Small intestine (tissue), 7 donors: ENCODE results near the gene SPOUT1. TPM values are rescaled to one million over a fixed set of nuclear protein-coding genes. Genes with fewer than 3 reads are reported as not detected.

Experiments
- DNase-seq, 2 donors: peaks; one replicate each; pipeline versions ENCODE4 v3.0.0 to v3.0.0-alpha.2; 2013
- FAIRE-seq: peaks from 2 replicates; lab custom pipeline; 2012; peaks lifted over from hg19 to GRCh38; lab: Jason Lieb, UNC
- H3K27ac ChIP-seq, 3 donors: one replicate each; pipeline ENCODE4 v1.5.1; 2013; ENCODE audit warnings: low read length in 2 of 3, mild to moderate bottlenecking in 2 of 3, control low read depth in 1 of 3, inconsistent platforms in 1 of 3, low read depth in 1 of 3, moderate library complexity in 1 of 3
- H3K27me3 ChIP-seq, 3 donors: one replicate each; pipeline ENCODE4 v1.6.1; 2013; ENCODE audit warnings: low read length in 3 of 3, inconsistent platforms in 1 of 3; ENCODE audit not compliant: control insufficient read depth in 3 of 3, insufficient read depth in 3 of 3
- H3K36me3 ChIP-seq, 3 donors: one replicate each; pipeline ENCODE4 v1.6.1; 2013; ENCODE audit warnings: low read length in 3 of 3, inconsistent platforms in 1 of 3, low read depth in 1 of 3, mild to moderate bottlenecking in 1 of 3, moderate library complexity in 1 of 3; ENCODE audit not compliant: control insufficient read depth in 3 of 3, insufficient read depth in 2 of 3
- H3K4me1 ChIP-seq, 3 donors: one replicate each; pipeline ENCODE4 v1.6.1; 2013; ENCODE audit warnings: low read length in 2 of 3, inconsistent platforms in 1 of 3, low read depth in 1 of 3, mild to moderate bottlenecking in 1 of 3, moderate library complexity in 1 of 3; ENCODE audit not compliant: control insufficient read depth in 3 of 3, insufficient read depth in 2 of 3
- H3K4me3 ChIP-seq, 3 donors: one replicate each; pipeline ENCODE4 v1.5.1; 2013; ENCODE audit warnings: low read length in 3 of 3, control low read depth in 1 of 3, inconsistent platforms in 1 of 3, low read depth in 1 of 3, mild to moderate bottlenecking in 1 of 3, moderate library complexity in 1 of 3
- H3K9me3 ChIP-seq, 2 donors: one replicate each; pipeline ENCODE4 v1.6.1; 2013; ENCODE audit warnings: low read depth in 1 of 2, low read length in 1 of 2; ENCODE audit not compliant: control insufficient read depth in 2 of 2, insufficient read depth in 1 of 2
- WGBS, 3 donors: extraction: QIAGEN DNeasy Blood & Tissue Kit; methylation state at CpG; one replicate each; pipeline ENCODE4 v1.1.7; 2013; 5-methylcytosine and 5-hydroxymethylcytosine counted together
- polyA plus RNA-seq, 4 donors: library from polyadenylated mRNA; stranded (reverse) in 3 of 4; unstranded in 1 of 4; fragments of 200-250 nt in 3 of 4; fragments of 120-200 nt in 1 of 4; gene quantifications; one replicate each; pipeline versions ENCODE4 v1.2.1 to v1.2.3, GENCODE V29; 2013
- donor health status: healthy with polysubstance abuse.
- donor health status: control.
- donor health status: control.
- donor health status: Bipolar disorder and iron deficiency.
- donor health status: healthy.

The SPOUT1 gene
- polyA plus RNA-seq, 4 donors: 21.0 to 36.7 (median 24.0) TPM

GRCh38 chr9:128821584-128822406 lies 7.8 kb downstream of the SPOUT1 start:
- 85 to 90% (median 88%) methylated on average over 16 of the region's 16 CpGs for WGBS, 3 donors
- Histone ChIP-seq H3K36me3 (peaks cover 11 to 70% (median 15%) of the 10 kb centered on the region in 3 donors), H3K9me3 (peaks cover 0 to 3% of the 10 kb centered on the region in 2 donors), H3K4me1 (peaks cover 0 to 15% (median 4%) of the 10 kb centered on the region in 3 donors), H3K27ac (no peak overlapping the region), H3K4me3 (no peak overlapping the region), H3K27me3 (no peaks in the 10 kb centered on the region)
- no peak for DNase-seq
- no peak for FAIRE-seq

- Histone ChIP-seq H3K36me3 (peaks cover 11 to 62% (median 15%) of the 10 kb centered on the region in 3 donors), H3K9me3 (peaks cover 0 to 3% of the 10 kb centered on the region in 2 donors), H3K27ac (no peak overlapping the region), H3K4me1 (peaks cover 0 to 15% (median 4%) of the 10 kb centered on the region in 3 donors), H3K27me3 (no peaks in the 10 kb centered on the region), H3K4me3 (no peak overlapping the region)
- FAIRE-seq (no peak), DNase-seq (no peak)
- 83 to 87% (median 84%) methylated on average over 23 to 24 of the region's 24 CpGs for WGBS, 3 donors
Measured at GRCh38 chr9:128820665-128821583, 8.7 kb downstream of the SPOUT1 start.

- Histone ChIP-seq H3K36me3 (peaks cover 8 to 52% (median 15%) of the 10 kb centered on the region in 3 donors), H3K27ac (no peak overlapping the region), H3K9me3 (peaks cover 0 to 3% of the 10 kb centered on the region in 2 donors), H3K27me3 (no peaks in the 10 kb centered on the region), H3K4me1 (peaks cover 0 to 15% (median 4%) of the 10 kb centered on the region in 3 donors), H3K4me3 (peak overlapping the region in 1 of 3 donors; percentile 69)
- 61 to 70% (median 65%) methylated on average over 18 of the region's 18 CpGs for WGBS, 3 donors
- DNase-seq (peak; percentile 45 to 63), FAIRE-seq (no peak)
Measured at GRCh38 chr9:128819716-128820664, 9.6 kb downstream of the SPOUT1 start.

GRCh38 chr9:128818839-128819715 lies 10.5 kb downstream of the SPOUT1 start:
- WGBS, 3 donors: 6 to 11% (median 7%) methylated on average over 61 to 90 of the region's 90 CpGs
- FAIRE-seq (no peak), DNase-seq (peak; percentile 45 to 72)
- Histone ChIP-seq H3K4me1 (peaks cover 0 to 15% (median 4%) of the 10 kb centered on the region in 3 donors), H3K36me3 (peaks cover 6 to 43% (median 14%) of the 10 kb centered on the region in 3 donors), H3K27me3 (no peaks in the 10 kb centered on the region), H3K9me3 (peaks cover 0 to 3% of the 10 kb centered on the region in 2 donors), H3K27ac (peak overlapping the region in 2 of 3 donors; percentile 88), H3K4me3 (peak overlapping the region; percentile 30 to 69 (median 58))

- WGBS, 3 donors: 0 to 1% (median 0%) methylated on average over 42 to 70 of the region's 70 CpGs
- no peak for FAIRE-seq
- DNase-seq: peak; percentile 99
- Histone ChIP-seq H3K9me3 (peaks cover 0 to 3% of the 10 kb centered on the region in 2 donors), H3K36me3 (peaks cover 6 to 35% (median 9%) of the 10 kb centered on the region in 3 donors), H3K4me3 (peak within 1 kb of the TSS; percentile 58 to 69 (median 69)), H3K4me1 (peaks cover 0 to 15% (median 4%) of the 10 kb centered on the region in 3 donors), H3K27ac (peak within 1 kb of the TSS; percentile 74 to 88 (median 88)), H3K27me3 (no peaks in the 10 kb centered on the region)
Measured at GRCh38 chr9:128818099-128818838, 11.3 kb downstream of the SPOUT1 start, which contains the start of gene ENDOG. TSS of gene ENDOG (plus strand) at chr9:128818500. CDS start at chr9:128818685, 185 bp downstream.

GRCh38 chr9:128810873-128811272 lies 18.7 kb downstream of the SPOUT1 start:
- 80 to 88% (median 83%) methylated on average over 5 of the region's 5 CpGs for WGBS, 3 donors
- FAIRE-seq: no peak

More at GRCh38 chr9:128810873-128811272, 18.7 kb downstream of the SPOUT1 start:
- H3K4me3 ChIP-seq: no peak overlapping the region
- H3K9me3 ChIP-seq: no peaks in the 10 kb centered on the region
- H3K4me1 ChIP-seq: no peaks in the 10 kb centered on the region
- no peaks in the 10 kb centered on the region for H3K27me3 ChIP-seq
- no peak for DNase-seq
- H3K27ac ChIP-seq: no peak overlapping the region
- H3K36me3 ChIP-seq: peaks cover 5 to 41% (median 9%) of the 10 kb centered on the region in 3 donors
